Mesendoderm (in vitro differentiated cells): ENCODE data around the gene SOCS4. TPM values are rescaled to one million over a fixed set of nuclear protein-coding genes. Genes with fewer than 3 reads are reported as not detected.

Source experiments
- DNase-seq: peaks from one replicate; pipeline ENCODE4 v3.0.0; 2013
- H2AK5ac ChIP-seq: 2 replicates; pipeline ENCODE4 v1.6.1; 2013; ENCODE audit warnings: low read length, inconsistent platforms
- H2BK120ac ChIP-seq: 2 replicates; pipeline ENCODE4 v1.6.1; 2013; ENCODE audit warnings: low read depth, mild to moderate bottlenecking, low read length, moderate library complexity, mixed read lengths
- H2BK15ac ChIP-seq: replicated peaks from 2 replicates; pipeline ENCODE4 v1.6.1; 2013; ENCODE audit warnings: low read depth, mild to moderate bottlenecking, moderate library complexity
- H2BK5ac ChIP-seq: 2 replicates; pipeline ENCODE4 v1.6.1; 2013; ENCODE audit warnings: low read length, inconsistent platforms
- H3K18ac ChIP-seq: 2 replicates; pipeline ENCODE4 v1.6.1; 2013; ENCODE audit warnings: mild to moderate bottlenecking, low read length, mixed read lengths
- H3K23ac ChIP-seq: one replicate; pipeline ENCODE4 v1.6.1; 2013; ENCODE audit warnings: low read length
- H3K27ac ChIP-seq: 2 replicates; pipeline ENCODE4 v1.5.1; 2013; ENCODE audit warnings: low read depth, mild to moderate bottlenecking, inconsistent platforms, low read length, moderate library complexity
- H3K27me3 ChIP-seq: 2 replicates; pipeline ENCODE4 v1.6.1; 2013; ENCODE audit warnings: low read length, control low read depth, mild to moderate bottlenecking, inconsistent platforms; ENCODE audit not compliant: insufficient read depth, poor library complexity
- H3K36me3 ChIP-seq: 2 replicates; pipeline ENCODE4 v1.6.1; 2013; ENCODE audit warnings: low read length, inconsistent platforms; ENCODE audit not compliant: control insufficient read depth, insufficient read depth
- H3K4ac ChIP-seq: one replicate; pipeline ENCODE4 v1.6.1; 2013; ENCODE audit warnings: low read depth, mild to moderate bottlenecking, low read length, moderate library complexity
- H3K4me1 ChIP-seq: 2 replicates; pipeline ENCODE4 v1.6.1; 2013; ENCODE audit warnings: low read depth, low read length, inconsistent platforms; ENCODE audit not compliant: control insufficient read depth
- H3K4me2 ChIP-seq: 2 replicates; pipeline ENCODE4 v1.6.1; 2013; ENCODE audit warnings: low read length
- H3K4me3 ChIP-seq: 2 replicates; pipeline ENCODE4 v1.5.1; 2013; ENCODE audit warnings: mild to moderate bottlenecking, low read length
- H3K56ac ChIP-seq: one replicate; pipeline ENCODE4 v1.6.1; 2013; ENCODE audit warnings: low read length
- H3K79me1 ChIP-seq: 2 replicates; pipeline ENCODE4 v1.6.1; 2013; ENCODE audit warnings: low read length, inconsistent platforms
- H3K79me2 ChIP-seq: 2 replicates; pipeline ENCODE4 v1.6.1; 2013; ENCODE audit warnings: mild to moderate bottlenecking, low read length; ENCODE audit not compliant: control insufficient read depth, insufficient read depth
- H3K9ac ChIP-seq: 2 replicates; pipeline ENCODE4 v1.6.1; 2013; ENCODE audit warnings: low read length, inconsistent platforms
- H4K5ac ChIP-seq: one replicate; pipeline ENCODE4 v1.6.1; 2013; ENCODE audit warnings: low read length
- H4K8ac ChIP-seq: one replicate; pipeline ENCODE4 v1.6.1; 2013; ENCODE audit warnings: low read depth, mild to moderate bottlenecking, control low read depth, low read length, moderate library complexity
- WGBS: extraction: QIAGEN DNeasy Blood & Tissue Kit; methylation state at CpG from one replicate; pipeline ENCODE4 v1.1.7; 2013; ENCODE audit warnings: low lambda C conversion rate, missing lambda C conversion rate; ENCODE audit not compliant: insufficient coverage; ENCODE audit errors: extremely low coverage; 5-methylcytosine and 5-hydroxymethylcytosine counted together
- polyA plus RNA-seq, 2 experiments: library from polyadenylated mRNA; stranded (reverse); fragments of 200-250 nt; gene quantifications; one replicate each; pipeline ENCODE4 v1.2.3, GENCODE V29; 2013

The SOCS4 gene
- polyA plus RNA-seq (2013, experiment 1 of 2) = 10.3 TPM
- 10.3 TPM for polyA plus RNA-seq (2013, experiment 2 of 2)

- Histone ChIP-seq H3K4me3 (peak within 1 kb of the TSS; percentile 86), H3K4me2 (peak within 1 kb of the TSS; percentile 29), H3K23ac (no peak within 1 kb of the TSS), H4K8ac (peak within 1 kb of the TSS; percentile 56), H3K18ac (peak within 1 kb of the TSS; percentile 75), H3K36me3 (no peaks in the 10 kb centered on the region), H3K79me2 (peaks cover 34% of the 10 kb centered on the region), H3K4ac (peak within 1 kb of the TSS; percentile 66), H4K5ac (no peak within 1 kb of the TSS), H3K79me1 (no peaks in the 10 kb centered on the region), H3K56ac (peak within 1 kb of the TSS; percentile 99), H2BK5ac (peak within 1 kb of the TSS; percentile 82), H3K9ac (peak within 1 kb of the TSS; percentile 98), H2AK5ac (no peak within 1 kb of the TSS), H2BK120ac (no peak within 1 kb of the TSS), H3K4me1 (peaks cover 5% of the 10 kb centered on the region), H2BK15ac (no peak within 1 kb of the TSS), H3K27me3 (no peaks in the 10 kb centered on the region), H3K27ac (peak within 1 kb of the TSS; percentile 96)
- WGBS = no CpG with 5 or more reads among the region's 56 CpGs
- peak; percentile 97 for DNase-seq
Measured at GRCh38 chr14:55026793-55027561, at the start of gene SOCS4, which contains the start of gene WDHD1. SOCS4 (plus strand) TSS chr14:55027236; CDS start chr14:55043042, 15,806 bp downstream. WDHD1 (minus strand) TSS chr14:55027099; CDS start chr14:55026787, 312 bp downstream.

GRCh38 chr14:54979039-54979438, 48.0 kb upstream of the SOCS4 start:
- no peaks in the 10 kb centered on the region for H3K79me2 ChIP-seq
- no peaks in the 10 kb centered on the region for H3K27me3 ChIP-seq
- H2AK5ac ChIP-seq = no peak overlapping the region
- no peak overlapping the region for H3K4ac ChIP-seq
- no peaks in the 10 kb centered on the region for H3K4me1 ChIP-seq
- WGBS = no CpG with 5 or more reads among the region's 3 CpGs
- no peaks in the 10 kb centered on the region for H3K36me3 ChIP-seq
- H3K79me1 ChIP-seq = no peaks in the 10 kb centered on the region
- no peak overlapping the region for H2BK15ac ChIP-seq
- DNase-seq = peak; percentile 3
- H2BK5ac ChIP-seq = no peak overlapping the region
- H3K9ac ChIP-seq = no peak overlapping the region
- no peak overlapping the region for H2BK120ac ChIP-seq
- no peak overlapping the region for H4K8ac ChIP-seq
- H3K4me2 ChIP-seq = no peak overlapping the region
- H3K4me3 ChIP-seq = no peak overlapping the region
- H3K27ac ChIP-seq = no peak overlapping the region
- no peak overlapping the region for H3K18ac ChIP-seq
- H3K23ac ChIP-seq = no peak overlapping the region
- H4K5ac ChIP-seq = no peak overlapping the region
- no peak overlapping the region for H3K56ac ChIP-seq

GRCh38 chr14:54981698-54982097, 45.3 kb upstream of the SOCS4 start:
- H4K8ac ChIP-seq = no peak overlapping the region
- no peaks in the 10 kb centered on the region for H3K27me3 ChIP-seq
- H3K79me1 ChIP-seq = no peaks in the 10 kb centered on the region
- H2BK15ac ChIP-seq = no peak overlapping the region
- H3K23ac ChIP-seq = no peak overlapping the region
- H2BK5ac ChIP-seq = no peak overlapping the region
- DNase-seq = no peak
- no peak overlapping the region for H2BK120ac ChIP-seq
- H3K27ac ChIP-seq = no peak overlapping the region
- H3K56ac ChIP-seq = no peak overlapping the region
- no peak overlapping the region for H3K4ac ChIP-seq
- H3K18ac ChIP-seq = no peak overlapping the region
- no peaks in the 10 kb centered on the region for H3K4me1 ChIP-seq
- H3K9ac ChIP-seq = no peak overlapping the region
- no peak overlapping the region for H3K4me3 ChIP-seq
- H3K4me2 ChIP-seq = no peak overlapping the region
- H2AK5ac ChIP-seq = no peak overlapping the region
- H3K79me2 ChIP-seq = no peaks in the 10 kb centered on the region
- H4K5ac ChIP-seq = no peak overlapping the region
- 100% methylated on average over 1 of the region's 6 CpGs for WGBS
- H3K36me3 ChIP-seq = peaks cover 2% of the 10 kb centered on the region

GRCh38 chr14:54985156-54985555, 41.9 kb upstream of the SOCS4 start:
- H3K4ac ChIP-seq = no peak overlapping the region
- H3K79me1 ChIP-seq = no peaks in the 10 kb centered on the region
- H2BK5ac ChIP-seq = no peak overlapping the region
- no peak overlapping the region for H4K5ac ChIP-seq
- H2BK15ac ChIP-seq = no peak overlapping the region
- H3K9ac ChIP-seq = no peak overlapping the region
- no peaks in the 10 kb centered on the region for H3K79me2 ChIP-seq
- H3K27ac ChIP-seq = no peak overlapping the region
- H3K4me3 ChIP-seq = no peak overlapping the region
- no peak overlapping the region for H4K8ac ChIP-seq
- no peak overlapping the region for H3K4me2 ChIP-seq
- no peak overlapping the region for H2AK5ac ChIP-seq
- H2BK120ac ChIP-seq = no peak overlapping the region
- peaks cover 6% of the 10 kb centered on the region for H3K36me3 ChIP-seq
- DNase-seq = no peak
- WGBS = no CpG with 5 or more reads among the region's 4 CpGs
- no peak overlapping the region for H3K56ac ChIP-seq
- no peaks in the 10 kb centered on the region for H3K27me3 ChIP-seq
- H3K18ac ChIP-seq = no peak overlapping the region
- no peaks in the 10 kb centered on the region for H3K4me1 ChIP-seq
- H3K23ac ChIP-seq = no peak overlapping the region

GRCh38 chr14:55000381-55000780, 26.7 kb upstream of the SOCS4 start:
- DNase-seq = no peak
- Histone ChIP-seq H3K23ac (no peak overlapping the region), H3K79me1 (no peaks in the 10 kb centered on the region), H3K4me3 (no peak overlapping the region), H3K27ac (no peak overlapping the region), H3K79me2 (no peaks in the 10 kb centered on the region), H2AK5ac (no peak overlapping the region), H3K56ac (no peak overlapping the region), H3K36me3 (peaks cover 8% of the 10 kb centered on the region), H3K18ac (no peak overlapping the region), H2BK5ac (no peak overlapping the region), H3K4me1 (no peaks in the 10 kb centered on the region), H3K9ac (no peak overlapping the region), H2BK15ac (no peak overlapping the region), H4K5ac (no peak overlapping the region), H2BK120ac (no peak overlapping the region), H3K4me2 (no peak overlapping the region), H3K27me3 (no peaks in the 10 kb centered on the region), H3K4ac (no peak overlapping the region), H4K8ac (no peak overlapping the region)
- WGBS = no CpG with 5 or more reads among the region's 3 CpGs
